SU-DHL-6 (cell line): ENCODE data around the gene KRT20.

Source experiments
- CTCF ChIP-seq: fragments of 200-600 bp; sonication (generic); IDR thresholded peaks from one replicate; pipeline ENCODE4 v1.5.1; 2017; ENCODE audit warnings: antibody characterized with exemption, mild to moderate bottlenecking, low read length, moderate library complexity; ENCODE audit not compliant: insufficient read depth, poor library complexity, severe bottlenecking
- EZH2phosphoT487 ChIP-seq: fragments of 200-600 bp; sonication (generic), shearing (Covaris generic); conservative IDR thresholded peaks from 2 replicates; pipeline ENCODE4 v1.6.1; 2018; ENCODE audit warnings: mild to moderate bottlenecking, antibody characterized with exemption, low read length, moderate library complexity, mixed read lengths

- TF ChIP-seq CTCF = no peak
- TF ChIP-seq EZH2phosphoT487 = no peak
Observed at GRCh38 chr17:40864661-40865390, 20.2 kb downstream of the KRT20 start.
